PC-3 (cell line): ENCODE data around the gene HOXC13. TPM values are rescaled to one million over a fixed set of nuclear protein-coding genes. Genes with fewer than 3 reads are reported as not detected.

Source experiments
- ATAC-seq: fragments of 200-7000 bp; cut with Tn5 transposase; 2 replicates; pipeline ENCODE4 v1.9.1; 2020; ENCODE audit warnings: mild to moderate bottlenecking, moderate library complexity
- BruUV-seq: library from RNA; stranded (reverse); fragments of 400-500 nt; replicated peaks from 2 replicates; lab custom pipeline; 2021; lab: Mats Ljungman, UMichigan
- CTCF ChIA-PET: fragments of 300-600 bp; sonication (Branson Sonifier 250); formaldehyde crosslinking; loops from one replicate; lab custom pipeline; 2022; ENCODE audit warnings: antibody characterized with exemption; lab: Charles Lee
- POLR2A ChIA-PET: fragments of 300-600 bp; sonication (Branson Sonifier 250); formaldehyde crosslinking; loops from one replicate; lab custom pipeline; 2022; ENCODE audit warnings: antibody characterized with exemption; ENCODE audit not compliant: unreplicated experiment; lab: Charles Lee
- DNase-seq: peaks from one replicate; pipeline ENCODE4 v3.0.0-alpha.2; 2015
- H2AFZ ChIP-seq: fragments of 300-600 bp; sonication (generic); 2 replicates; pipeline ENCODE4 v1.6.0; 2016; ENCODE audit warnings: antibody characterized with exemption, low read length
- H3F3A ChIP-seq: fragments of 300-600 bp; sonication (generic); one replicate; pipeline ENCODE4 v1.6.0; 2017; ENCODE audit warnings: antibody characterized with exemption, low read length, control low read depth, mild to moderate bottlenecking; ENCODE audit not compliant: unreplicated experiment
- H3K27ac ChIP-seq: fragments of 300-600 bp; sonication (generic); 2 replicates; pipeline ENCODE4 v1.5.1; 2016; ENCODE audit warnings: mild to moderate bottlenecking, low read length
- H3K27me3 ChIP-seq: fragments of 300-600 bp; sonication (generic); 2 replicates; pipeline ENCODE4 v1.6.1; 2016; ENCODE audit warnings: low read length, mixed read lengths
- H3K36me3 ChIP-seq: fragments of 300-600 bp; sonication (generic); 2 replicates; pipeline ENCODE4 v1.6.1; 2016; ENCODE audit warnings: low read depth, mixed run types, low read length, mixed read lengths
- H3K4me1 ChIP-seq: fragments of 300-600 bp; sonication (generic); 2 replicates; pipeline ENCODE4 v1.5.1; 2016; ENCODE audit warnings: low read length; ENCODE audit not compliant: insufficient read depth
- H3K4me2 ChIP-seq: fragments of 300-600 bp; sonication (generic); 2 replicates; pipeline ENCODE4 v1.6.0; 2016; ENCODE audit warnings: low read length
- H3K4me3 ChIP-seq: fragments of 300-600 bp; sonication (generic); 2 replicates; pipeline ENCODE4 v1.5.1; 2016; ENCODE audit warnings: mild to moderate bottlenecking, low read length, mixed read lengths
- H3K79me2 ChIP-seq: fragments of 300-600 bp; sonication (generic); 2 replicates; pipeline ENCODE4 v1.6.1; 2017; ENCODE audit warnings: low read length, mixed read lengths
- H3K9ac ChIP-seq: fragments of 300-600 bp; sonication (generic); 2 replicates; pipeline ENCODE4 v1.6.0; 2016; ENCODE audit warnings: mild to moderate bottlenecking, low read length
- H3K9me2 ChIP-seq: fragments of 300-600 bp; sonication (generic); replicated peaks from 2 replicates; pipeline ENCODE4 v1.6.1; 2016; ENCODE audit warnings: mixed run types, low read length, mixed read lengths
- H3K9me3 ChIP-seq: fragments of 300-600 bp; sonication (generic); 2 replicates; pipeline ENCODE4 v1.6.1; 2016; ENCODE audit warnings: low read length, mixed read lengths
- H4K20me1 ChIP-seq: fragments of 300-600 bp; sonication (generic); 2 replicates; pipeline ENCODE4 v1.6.1; 2016; ENCODE audit warnings: low read length, mixed read lengths
- EZH2 ChIP-seq: fragments of 300-600 bp; sonication (generic); IDR thresholded peaks from one replicate; pipeline ENCODE4 v1.6.1; 2017; ENCODE audit warnings: antibody characterized with exemption, mild to moderate bottlenecking, low read length; ENCODE audit not compliant: unreplicated experiment
- EZH2phosphoT487 ChIP-seq: fragments of 300-600 bp; sonication (generic); IDR thresholded peaks from 2 replicates; pipeline ENCODE4 v1.6.1; 2018; ENCODE audit warnings: mild to moderate bottlenecking, antibody characterized with exemption, low read length, borderline replicate concordance
- intact Hi-C: fragments of 100-400 bp; cut with micrococcal nuclease; formaldehyde crosslinking; loops from 2 replicates; pipeline ENCODE4 v1.9.0; 2023
- total RNA-seq: library from RNA; depleted of rRNA; stranded (reverse); fragments of >200 nt; gene quantifications from 2 replicates; pipeline ENCODE4 v1.2.3, GENCODE V29; 2014
- TF ChIP-seq, protein P1 (sequence below): fragments of 300-600 bp; sonication (generic); conservative IDR thresholded peaks from 2 replicates; pipeline ENCODE4 v1.5.1; 2017; ENCODE audit warnings: antibody characterized with exemption, low read depth, mild to moderate bottlenecking, low read length

Gene HOXC13
- total RNA-seq, 1 experiment from 2014 or later, result 9.0 TPM

DNA sequence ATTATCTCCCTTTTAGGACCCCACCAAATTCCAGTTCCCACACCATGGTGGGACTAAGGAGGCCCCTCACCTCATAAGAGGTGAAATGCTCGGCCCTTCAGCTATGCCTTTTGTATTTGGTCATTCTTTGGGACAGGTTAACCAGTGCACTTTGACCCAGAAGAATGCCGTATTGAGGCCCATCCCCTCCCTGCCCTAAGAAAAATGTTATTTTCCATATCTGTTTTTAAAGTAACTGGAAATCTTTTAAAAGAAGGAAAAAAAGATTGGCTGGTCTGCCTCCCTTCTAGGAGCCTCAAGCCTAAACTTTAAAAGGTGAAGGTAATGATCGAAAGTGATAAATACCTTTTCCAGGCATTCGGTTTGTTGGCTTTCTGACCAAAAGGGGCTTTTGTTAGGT, 5.7 kb upstream of the HOXC13 start:
- 0 out of 2 replicates have a peak, but pooled peaks cover under 1% of the 10 kb centered on the region for H3K4me1 ChIP-seq
- no peak overlapping the region for H2AFZ ChIP-seq
- H3K36me3 ChIP-seq, result no peaks in the 10 kb centered on the region
- CTCF ChIA-PET, result no interaction called here
- no peaks in the 10 kb centered on the region for H3K79me2 ChIP-seq
- TF ChIP-seq, protein P1, sequence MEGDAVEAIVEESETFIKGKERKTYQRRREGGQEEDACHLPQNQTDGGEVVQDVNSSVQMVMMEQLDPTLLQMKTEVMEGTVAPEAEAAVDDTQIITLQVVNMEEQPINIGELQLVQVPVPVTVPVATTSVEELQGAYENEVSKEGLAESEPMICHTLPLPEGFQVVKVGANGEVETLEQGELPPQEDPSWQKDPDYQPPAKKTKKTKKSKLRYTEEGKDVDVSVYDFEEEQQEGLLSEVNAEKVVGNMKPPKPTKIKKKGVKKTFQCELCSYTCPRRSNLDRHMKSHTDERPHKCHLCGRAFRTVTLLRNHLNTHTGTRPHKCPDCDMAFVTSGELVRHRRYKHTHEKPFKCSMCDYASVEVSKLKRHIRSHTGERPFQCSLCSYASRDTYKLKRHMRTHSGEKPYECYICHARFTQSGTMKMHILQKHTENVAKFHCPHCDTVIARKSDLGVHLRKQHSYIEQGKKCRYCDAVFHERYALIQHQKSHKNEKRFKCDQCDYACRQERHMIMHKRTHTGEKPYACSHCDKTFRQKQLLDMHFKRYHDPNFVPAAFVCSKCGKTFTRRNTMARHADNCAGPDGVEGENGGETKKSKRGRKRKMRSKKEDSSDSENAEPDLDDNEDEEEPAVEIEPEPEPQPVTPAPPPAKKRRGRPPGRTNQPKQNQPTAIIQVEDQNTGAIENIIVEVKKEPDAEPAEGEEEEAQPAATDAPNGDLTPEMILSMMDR, result no peak
- TF ChIP-seq EZH2phosphoT487 (no peak), EZH2 (no peak)
- no peak for DNase-seq
- intact Hi-C loops, result no loop called here
- H4K20me1 ChIP-seq, result no peaks in the 10 kb centered on the region
- no peak overlapping the region for H3K4me2 ChIP-seq
- H3K9me2 ChIP-seq, result no peaks in the 10 kb centered on the region
- peaks cover 19% of the 10 kb centered on the region for H3K27me3 ChIP-seq
- no peak overlapping the region for H3K9ac ChIP-seq
- no peak for ATAC-seq
- H3K27ac ChIP-seq, result no peak overlapping the region
- no peaks in the 10 kb centered on the region for H3K9me3 ChIP-seq
- H3F3A ChIP-seq, result no peaks in the 10 kb centered on the region
- H3K4me3 ChIP-seq, result no peak overlapping the region
- POLR2A ChIA-PET, result interaction anchor here (0.6 kb wide), 1 partner anchor 33 kb away, joined by 6 read pairs; no protein-coding TSS in a partner anchor
- no TSS peak for BruUV-seq

DNA sequence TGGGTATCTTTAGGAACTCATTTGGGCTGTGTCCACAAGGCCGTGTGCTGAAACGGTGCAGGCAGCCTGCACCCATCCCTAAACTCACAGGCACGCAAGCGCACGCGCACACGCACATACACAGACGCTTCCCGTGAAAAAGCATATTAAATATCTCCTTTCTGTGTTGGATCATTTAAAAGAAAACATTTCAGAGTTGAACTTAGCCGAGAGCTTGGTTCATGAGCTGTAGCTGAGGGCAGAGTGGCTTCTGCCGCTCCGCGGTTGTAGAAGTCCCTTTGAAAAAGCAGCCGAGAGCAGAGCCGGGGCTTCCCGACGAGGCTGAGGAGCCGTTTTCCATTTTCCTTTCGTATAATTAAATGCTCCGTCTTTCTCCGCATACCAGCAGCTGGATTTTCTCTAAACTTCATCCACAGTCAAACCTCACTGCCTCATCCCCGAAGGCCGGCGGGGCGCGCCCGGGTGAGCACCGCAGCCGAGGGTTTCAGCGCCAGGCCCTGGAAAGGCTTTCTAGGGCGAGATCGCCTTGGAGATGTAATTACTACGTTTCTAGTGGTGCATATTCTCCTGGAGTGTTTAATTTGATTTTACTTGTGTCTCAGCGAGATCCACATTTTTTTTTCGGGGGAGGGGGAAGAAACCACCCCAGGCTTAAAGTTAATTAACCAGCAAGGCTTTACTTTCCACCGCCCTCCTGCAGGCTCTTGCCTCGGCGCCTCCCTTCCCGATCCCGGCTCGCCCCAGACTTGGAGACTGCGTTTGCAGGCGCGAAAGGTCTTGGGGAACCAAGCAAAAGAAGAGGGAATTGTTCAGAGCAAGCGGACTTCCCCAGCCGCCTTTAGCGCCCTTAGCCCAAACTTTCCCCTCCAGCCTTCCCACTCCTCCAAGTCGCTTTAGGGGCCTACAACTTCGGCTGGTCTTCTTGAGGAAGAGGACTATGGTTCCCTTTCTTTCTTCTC, 3.0 kb upstream of the HOXC13 start:
- intact Hi-C loops, result no loop called here
- DNase-seq, result no peak
- no peaks in the 10 kb centered on the region for H3K27me3 ChIP-seq
- H2AFZ ChIP-seq, result no peak overlapping the region
- H3K27ac ChIP-seq, result no peak overlapping the region
- H3K9ac ChIP-seq, result no peak overlapping the region
- H3K36me3 ChIP-seq, result no peaks in the 10 kb centered on the region
- TF ChIP-seq EZH2, result no peak
- no peak for TF ChIP-seq EZH2phosphoT487
- TF ChIP-seq, protein P1, result no peak
- peaks cover 20% of the 10 kb centered on the region for H3K79me2 ChIP-seq
- H3K4me2 ChIP-seq, result no peak overlapping the region
- peaks cover 6% of the 10 kb centered on the region; the same call in 1 of the 2 replicates for H3K4me1 ChIP-seq
- ATAC-seq, result no peak
- POLR2A ChIA-PET, result interaction anchor here (0.6 kb wide), 1 partner anchor 230 kb away, joined by 4 read pairs; no protein-coding TSS in a partner anchor
- CTCF ChIA-PET, result no interaction called here
- H4K20me1 ChIP-seq, result no peaks in the 10 kb centered on the region
- H3K9me3 ChIP-seq, result no peaks in the 10 kb centered on the region
- no peaks in the 10 kb centered on the region for H3F3A ChIP-seq
- no TSS peak for BruUV-seq
- no peak overlapping the region for H3K4me3 ChIP-seq
- no peaks in the 10 kb centered on the region for H3K9me2 ChIP-seq

DNA sequence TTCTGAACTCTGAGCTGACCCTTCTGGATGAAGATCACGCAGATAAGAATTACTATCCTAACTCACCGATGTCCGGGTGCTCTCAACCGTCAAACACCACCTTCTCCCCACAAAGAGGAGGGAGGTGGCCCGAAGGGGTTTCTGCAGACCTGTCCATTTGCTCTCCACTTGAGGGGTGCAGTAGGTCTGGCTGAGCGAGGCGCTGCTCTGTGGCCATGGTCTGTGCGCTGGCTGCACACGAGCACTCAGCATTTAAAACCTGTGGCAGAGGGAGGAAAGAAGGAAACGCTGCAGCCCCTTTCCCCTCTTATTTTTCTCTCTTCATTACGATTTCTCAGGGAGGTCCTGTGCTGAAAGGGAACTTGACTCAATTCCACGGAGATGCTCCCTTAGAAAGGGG, 1.5 kb upstream of the HOXC13 start:
- no peak for DNase-seq
- no peaks in the 10 kb centered on the region for H3K9me2 ChIP-seq
- no peak overlapping the region for H3K4me3 ChIP-seq
- H3K9me3 ChIP-seq, result no peaks in the 10 kb centered on the region
- peaks cover 18% of the 10 kb centered on the region; the same call in 1 of the 2 replicates for H3K4me1 ChIP-seq
- TF ChIP-seq EZH2, result no peak
- TF ChIP-seq, protein P1, result no peak
- CTCF ChIA-PET, result no interaction called here
- H2AFZ ChIP-seq, result no peak overlapping the region
- H3K27me3 ChIP-seq, result no peaks in the 10 kb centered on the region
- no peak overlapping the region for H3K9ac ChIP-seq
- H3K79me2 ChIP-seq, result peaks cover 34% of the 10 kb centered on the region
- no peaks in the 10 kb centered on the region for H4K20me1 ChIP-seq
- no peak overlapping the region for H3K27ac ChIP-seq
- ATAC-seq, result no peak
- no peaks in the 10 kb centered on the region for H3F3A ChIP-seq
- no peaks in the 10 kb centered on the region for H3K36me3 ChIP-seq
- no peak overlapping the region for H3K4me2 ChIP-seq
- no TSS peak for BruUV-seq
- intact Hi-C loops, result no loop called here
- POLR2A ChIA-PET, result no interaction called here
